Hypothalamus (tissue), 51 donors: Measurements from ENCODE around the gene RHOB.
"Not testable (repeated sequence)": the region's sequence is repeated elsewhere in the genome, so short reads cannot be mapped to it uniquely, and the experiment has no call there.

Source experiments
- DNase-seq, 51 donors: peaks; one replicate each; lab custom pipeline; 2025; lab: John Stamatoyannopoulos, UW

RHOB gene

GRCh38 chr2:20488201-20488641, 41.3 kb downstream of the RHOB start:
- no peak for DNase-seq

GRCh38 chr2:20488782-20489181, 41.9 kb downstream of the RHOB start:
- DNase-seq: no peak

- DNase-seq: peak in 17 of 51 donors; percentile 19 to 71 (median 39)
Measured at GRCh38 chr2:20490300-20491181, 43.7 kb downstream of the RHOB start.

- peak in 9 of 51 donors; percentile 17 to 55 (median 31) for DNase-seq
Measured at GRCh38 chr2:20491739-20492531, 45.1 kb downstream of the RHOB start.

GRCh38 chr2:20493095-20493494, 46.2 kb downstream of the RHOB start:
- not testable (repeated sequence) for DNase-seq

- DNase-seq: no peak
Measured at GRCh38 chr2:20494241-20494640, 47.4 kb downstream of the RHOB start.

GRCh38 chr2:20496076-20496872, 49.4 kb downstream of the RHOB start:
- DNase-seq: peak in 3 of 51 donors; percentile 15 to 49 (median 26)

- DNase-seq: no peak
Measured at GRCh38 chr2:20496942-20497341, 50.1 kb downstream of the RHOB start.
